GM19324 (cell line): ENCODE results near the gene CLNK.
"Not testable (repeated sequence)": the region's sequence is repeated elsewhere in the genome, so short reads cannot be mapped to it uniquely, and the experiment has no call there.

Source experiments
- ATAC-seq: cut with Tn5 transposase; IDR thresholded peaks from one replicate; pipeline ENCODE4 v1.9.1; 2021; ENCODE audit warnings: mild to moderate bottlenecking, moderate library complexity; ENCODE audit not compliant: unreplicated experiment, low FRiP score

Gene CLNK

GRCh38 chr4:10619220-10619619 is 65.3 kb downstream of the CLNK start:
- ATAC-seq = no peak

DNA sequence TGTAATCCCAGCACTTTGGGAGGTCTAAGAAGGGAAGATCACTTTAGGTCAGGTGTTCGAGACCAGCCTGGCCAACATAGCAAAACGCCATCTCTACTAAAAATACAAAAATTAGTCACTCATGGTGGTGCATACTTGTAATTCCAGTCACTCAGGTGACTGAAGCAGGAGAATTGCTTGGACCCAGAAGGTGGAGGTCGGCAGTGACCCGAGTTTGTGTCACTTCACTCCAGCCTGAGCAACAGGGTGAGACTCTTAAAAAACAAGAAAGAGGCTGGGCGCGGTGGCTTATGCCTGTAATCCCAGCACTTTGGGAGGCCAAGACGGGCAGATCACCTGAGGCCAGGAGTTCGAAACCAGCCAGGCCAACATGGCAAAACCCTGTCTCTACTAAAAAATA is 69.6 kb downstream of the CLNK start:
- not testable (repeated sequence) for ATAC-seq

DNA sequence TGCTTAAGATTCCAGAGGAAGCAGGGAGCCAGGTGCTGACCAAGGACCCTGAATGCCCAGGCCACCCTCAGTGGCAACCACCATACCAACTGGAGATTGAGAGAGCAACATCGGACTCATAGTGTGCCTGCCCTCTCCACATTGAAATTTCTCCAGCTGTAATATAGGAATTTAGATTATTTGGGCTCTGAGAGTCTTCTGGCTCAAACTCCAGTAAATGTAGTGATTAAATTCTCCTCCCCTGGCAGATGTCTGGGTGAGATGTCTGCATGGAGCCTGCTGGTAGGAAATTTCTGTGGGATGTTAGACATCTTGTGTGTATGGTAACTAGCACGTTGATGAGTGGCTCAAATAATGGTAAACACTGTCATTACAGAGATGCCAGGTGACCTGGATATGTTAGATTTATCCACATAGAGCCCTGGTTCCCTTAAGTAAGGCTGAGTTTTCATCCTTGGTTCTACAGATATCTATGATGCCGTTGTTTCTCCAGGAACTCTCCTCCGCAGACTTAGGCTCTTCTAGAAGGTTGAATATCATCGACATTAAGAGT is 70.6 kb downstream of the CLNK start:
- ATAC-seq = no peak

DNA sequence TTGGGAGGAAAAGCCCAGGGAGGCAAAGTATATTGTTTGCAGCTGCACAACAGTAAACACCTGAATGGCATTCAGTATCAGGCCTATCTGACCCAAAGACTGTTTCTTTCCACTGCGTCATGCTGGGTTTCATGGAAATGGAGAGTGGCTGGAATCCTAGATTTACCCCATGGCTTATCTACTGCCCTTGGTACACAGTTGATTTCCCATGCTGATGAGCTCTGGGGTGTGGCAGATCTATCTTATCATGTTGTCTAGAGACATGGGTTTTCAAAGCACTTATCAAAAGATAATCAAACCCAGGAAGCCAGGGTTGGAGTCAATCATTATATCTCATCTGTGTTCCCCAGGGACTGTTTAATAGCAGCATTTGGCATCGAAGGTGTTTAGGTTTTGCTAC is 72.1 kb downstream of the CLNK start:
- no peak for ATAC-seq

- no peak for ATAC-seq
These were observed 72.9 kb downstream of the CLNK start for GRCh38 chr4:10611673-10612072.

GRCh38 chr4:10608501-10609219 is 75.9 kb downstream of the CLNK start:
- no peak for ATAC-seq

GRCh38 chr4:10607206-10607605 is 77.4 kb downstream of the CLNK start:
- no peak for ATAC-seq

GRCh38 chr4:10606483-10607155 is 77.9 kb downstream of the CLNK start:
- no peak for ATAC-seq

DNA sequence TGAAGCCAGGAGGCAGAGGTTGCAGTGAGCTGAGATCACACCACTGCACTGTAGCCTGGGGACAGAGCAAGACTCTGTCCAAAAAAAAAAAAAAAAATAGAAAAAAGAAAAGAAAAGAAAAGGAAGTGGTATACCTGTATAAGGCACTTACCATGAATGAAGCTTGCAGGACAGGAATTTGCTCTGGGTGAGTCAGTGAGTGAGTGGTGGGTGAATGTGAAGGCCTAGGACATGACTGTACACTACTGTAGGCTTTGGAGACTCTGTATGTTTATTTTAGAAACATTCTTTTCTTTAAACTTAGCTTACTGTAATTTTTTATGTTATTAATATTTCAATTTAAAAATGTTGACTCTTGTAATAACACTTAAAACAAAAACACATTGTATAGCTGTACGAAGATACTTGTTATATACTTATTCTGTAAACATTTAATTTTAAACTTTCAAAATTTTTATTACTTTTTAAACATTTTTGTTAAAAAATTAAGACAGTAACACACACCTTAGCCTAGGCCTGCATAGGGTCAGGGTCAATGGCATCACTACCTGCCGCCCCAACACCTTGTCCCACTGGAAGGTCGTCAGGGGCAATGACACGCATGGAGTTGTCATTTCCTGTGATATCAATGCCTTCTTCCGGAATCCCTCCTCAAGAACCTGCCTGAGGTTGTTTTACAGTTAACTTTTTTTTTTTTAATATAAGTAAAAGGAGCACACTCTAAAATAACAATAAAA is 78.7 kb downstream of the CLNK start:
- no peak for ATAC-seq

- ATAC-seq = no peak
These were observed 79.5 kb downstream of the CLNK start for GRCh38 chr4:10605031-10605430.

DNA sequence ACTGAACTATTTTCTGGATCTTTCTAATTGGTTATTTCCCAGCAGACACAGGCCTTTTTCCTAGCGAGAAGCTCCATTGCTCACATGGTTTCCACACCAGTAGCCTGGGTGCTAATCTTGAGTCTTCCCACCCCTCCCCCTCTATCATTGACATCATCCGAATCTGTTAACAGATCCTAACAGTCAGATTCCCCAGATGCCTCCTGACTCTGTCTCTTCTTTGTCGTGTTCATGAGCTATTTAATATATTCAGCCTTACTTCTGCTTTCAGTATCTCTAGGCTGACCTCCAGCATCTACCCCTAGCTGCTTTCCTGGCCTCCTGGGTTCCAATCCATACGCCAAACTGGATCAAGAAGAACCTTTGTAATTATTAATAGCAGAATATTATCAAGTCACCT is 85.0 kb downstream of the CLNK start:
- no peak for ATAC-seq

GRCh38 chr4:10598829-10599228 is 85.7 kb downstream of the CLNK start:
- no peak for ATAC-seq

DNA sequence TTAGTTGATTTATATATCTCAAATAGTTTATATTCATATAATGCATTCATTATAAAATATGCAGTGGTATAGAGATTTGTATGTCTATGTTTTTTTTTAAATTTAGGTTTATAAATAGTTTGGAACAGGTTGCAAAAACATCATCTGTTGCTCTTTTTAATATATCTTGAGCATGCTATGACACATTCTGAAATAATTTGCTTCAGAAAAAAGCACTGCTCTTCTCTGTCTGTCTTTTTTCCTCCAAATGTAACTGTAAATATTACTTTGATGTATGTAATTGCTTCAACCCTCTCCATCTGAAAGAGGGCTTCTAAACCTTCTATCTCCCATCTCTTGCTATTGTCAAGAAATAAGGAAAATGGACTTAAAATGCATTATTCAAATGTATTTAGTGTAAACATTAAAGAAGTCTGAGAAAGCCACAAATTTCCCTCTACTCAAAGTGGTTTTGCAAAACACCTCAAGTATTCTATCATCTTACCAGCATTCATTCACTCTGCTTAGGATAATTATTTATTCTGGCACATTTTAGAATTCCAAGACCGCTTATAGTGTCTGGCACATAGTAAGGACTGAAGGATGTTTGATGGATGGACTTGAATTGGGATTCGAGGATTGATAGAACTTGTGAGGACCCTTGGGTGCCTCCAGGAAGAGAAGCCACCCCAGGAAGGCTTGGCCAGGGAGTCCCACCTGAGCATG is 87.8 kb downstream of the CLNK start:
- ATAC-seq = no peak

GRCh38 chr4:10593130-10593529 is 91.4 kb downstream of the CLNK start:
- no peak for ATAC-seq

GRCh38 chr4:10590896-10591295 is 93.7 kb downstream of the CLNK start:
- ATAC-seq = no peak

DNA sequence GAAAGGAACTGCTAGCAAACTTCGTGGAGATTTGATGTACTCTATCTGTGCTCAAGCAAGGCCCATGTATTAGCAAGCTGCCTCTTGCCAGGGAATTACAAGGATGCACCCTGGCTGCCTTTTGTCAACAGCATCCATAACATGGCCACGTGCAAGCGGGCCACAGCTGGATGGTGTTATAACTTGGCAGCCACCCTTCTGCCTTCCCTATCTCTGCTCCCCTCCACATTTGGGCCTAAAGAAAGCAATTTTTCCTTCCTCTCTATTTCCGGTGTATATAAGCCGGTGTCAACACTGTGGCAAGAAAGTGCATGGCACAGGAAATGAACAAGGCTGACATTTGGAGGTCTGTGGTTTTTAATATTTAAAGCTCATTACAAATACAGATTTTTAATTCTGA is 94.8 kb downstream of the CLNK start:
- ATAC-seq = no peak

- ATAC-seq = no peak
These were observed 95.2 kb downstream of the CLNK start for GRCh38 chr4:10589321-10589720.

DNA sequence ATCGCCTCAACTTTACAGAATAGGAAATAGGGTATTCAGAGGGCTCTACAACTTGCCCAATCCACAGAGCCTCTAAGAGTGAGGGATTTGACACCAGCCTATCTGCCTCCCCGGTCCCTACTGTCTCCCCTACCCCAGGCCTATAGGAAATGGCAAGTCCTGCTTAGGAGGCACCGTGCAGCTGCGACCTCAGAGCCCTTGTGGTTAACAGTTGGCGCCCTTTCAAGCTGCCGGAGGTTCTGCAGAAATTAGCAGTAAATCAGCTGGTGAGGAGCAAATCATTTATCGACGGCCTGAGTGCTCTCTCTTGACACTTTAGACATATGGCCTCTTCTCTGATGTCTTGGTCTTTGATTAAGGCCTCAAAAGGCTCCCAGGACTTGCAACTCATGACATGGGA is 96.9 kb downstream of the CLNK start:
- ATAC-seq = no peak

- no peak for ATAC-seq
These were observed 97.3 kb downstream of the CLNK start for GRCh38 chr4:10587296-10587695.

GRCh38 chr4:10584042-10584441 is 100.5 kb downstream of the CLNK start:
- ATAC-seq = no peak

DNA sequence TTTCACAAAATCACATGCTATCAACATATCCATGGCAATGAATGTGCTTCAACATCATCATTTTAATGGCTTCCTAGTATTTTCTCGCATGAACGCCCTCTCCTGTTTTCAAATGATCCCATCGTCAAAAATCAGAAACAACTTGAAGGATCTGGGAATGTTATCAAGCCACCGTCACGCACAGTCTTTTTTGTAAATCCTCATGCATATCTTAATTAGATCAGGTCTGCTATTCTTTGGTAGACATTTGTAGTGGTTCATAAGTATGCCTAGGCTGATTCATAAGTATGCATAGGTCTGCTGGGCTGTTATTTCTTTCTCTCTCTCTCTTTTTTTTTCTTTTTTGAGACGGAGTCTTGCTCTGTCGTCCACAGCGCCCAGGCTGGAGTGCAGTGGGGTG is 101.6 kb downstream of the CLNK start:
- ATAC-seq = no peak
